GM21737 (cell line): Measurements from ENCODE around the gene SRP9.
"Not testable (repeated sequence)": the region's sequence is repeated elsewhere in the genome, so short reads cannot be mapped to it uniquely, and the experiment has no call there.

Experiments
- ATAC-seq: cut with Tn5 transposase; IDR thresholded peaks from one replicate; pipeline ENCODE4 v1.9.1; 2021; ENCODE audit warnings: mild to moderate bottlenecking, moderate library complexity; ENCODE audit not compliant: unreplicated experiment

The SRP9 gene

GRCh38 chr1:225754940-225755641 lies 22.5 kb upstream of the SRP9 start:
- ATAC-seq, result no peak

- no peak for ATAC-seq
Measured at GRCh38 chr1:225755671-225756319, 21.8 kb upstream of the SRP9 start.

GRCh38 chr1:225757927-225758656 lies 19.5 kb upstream of the SRP9 start:
- ATAC-seq, result no peak

GRCh38 chr1:225759972-225760371 lies 17.7 kb upstream of the SRP9 start:
- ATAC-seq, result not testable (repeated sequence)

- no peak for ATAC-seq
Measured at GRCh38 chr1:225760531-225760930, 17.1 kb upstream of the SRP9 start.

GRCh38 chr1:225761395-225761794 lies 16.2 kb upstream of the SRP9 start:
- ATAC-seq, result not testable (repeated sequence)

GRCh38 chr1:225762002-225762441 lies 15.6 kb upstream of the SRP9 start:
- ATAC-seq, result no peak

- ATAC-seq, result no peak
Measured at GRCh38 chr1:225762444-225762843, 15.2 kb upstream of the SRP9 start.

GRCh38 chr1:225763716-225764548 lies 13.7 kb upstream of the SRP9 start:
- no peak for ATAC-seq

GRCh38 chr1:225765982-225766674 lies 11.5 kb upstream of the SRP9 start:
- ATAC-seq, result no peak

GRCh38 chr1:225766967-225767633 lies 10.5 kb upstream of the SRP9 start:
- ATAC-seq, result no peak

- no peak for ATAC-seq
Measured at GRCh38 chr1:225767634-225768540, 9.7 kb upstream of the SRP9 start.

GRCh38 chr1:225768662-225769426 lies 8.8 kb upstream of the SRP9 start:
- ATAC-seq, result no peak

- no peak for ATAC-seq
Measured at GRCh38 chr1:225769687-225770086, 7.9 kb upstream of the SRP9 start.

- no peak for ATAC-seq
Measured at GRCh38 chr1:225770561-225771248, 6.9 kb upstream of the SRP9 start.

- no peak for ATAC-seq
Measured at GRCh38 chr1:225771661-225772322, 5.8 kb upstream of the SRP9 start.

GRCh38 chr1:225772323-225772768 lies 5.3 kb upstream of the SRP9 start:
- peak; percentile 56 for ATAC-seq
